ENCODE data around the gene OR6B2.
"Not testable (repeated sequence)": the region's sequence is repeated elsewhere in the genome, so short reads cannot be mapped to it uniquely, and the experiment has no call there.

Gene OR6B2

GRCh38 chr2:240051697-240052096 is 21.5 kb upstream of the OR6B2 start:
- no peaks in the 10 kb centered on the region for H3K36me3 Mint-ChIP-seq (ENCODE audit: low read depth)
- no peak overlapping the region for H3K27ac Mint-ChIP-seq
- no peaks in the 10 kb centered on the region for H3K9me3 Mint-ChIP-seq
- no peaks in the 10 kb centered on the region for H3K4me1 Mint-ChIP-seq (ENCODE audit: low read depth)
- H3K27me3 Mint-ChIP-seq = peaks cover 65% of the 10 kb centered on the region
- H3K4me3 Mint-ChIP-seq = no peak overlapping the region

GRCh38 chr2:240050278-240050677 is 20.0 kb upstream of the OR6B2 start:
- no peak overlapping the region for H3K4me3 Mint-ChIP-seq
- H3K9me3 Mint-ChIP-seq = no peaks in the 10 kb centered on the region
- H3K27ac Mint-ChIP-seq = no peak overlapping the region
- H3K27me3 Mint-ChIP-seq = peaks cover 58% of the 10 kb centered on the region
- H3K4me1 Mint-ChIP-seq (ENCODE audit: low read depth) = no peaks in the 10 kb centered on the region
- no peaks in the 10 kb centered on the region for H3K36me3 Mint-ChIP-seq (ENCODE audit: low read depth)

- no peak overlapping the region for H3K4me3 Mint-ChIP-seq
- no peaks in the 10 kb centered on the region for H3K9me3 Mint-ChIP-seq
- H3K4me1 Mint-ChIP-seq (ENCODE audit: low read depth) = no peaks in the 10 kb centered on the region
- H3K36me3 Mint-ChIP-seq (ENCODE audit: low read depth) = no peaks in the 10 kb centered on the region
- H3K27me3 Mint-ChIP-seq = peaks cover 48% of the 10 kb centered on the region
- H3K27ac Mint-ChIP-seq = no peak overlapping the region
These were observed 18.0 kb upstream of the OR6B2 start for GRCh38 chr2:240048237-240048636.

GRCh38 chr2:240045098-240045497 is 14.9 kb upstream of the OR6B2 start:
- no peaks in the 10 kb centered on the region for H3K36me3 Mint-ChIP-seq (ENCODE audit: low read depth)
- peaks cover 39% of the 10 kb centered on the region for H3K27me3 Mint-ChIP-seq
- H3K9me3 Mint-ChIP-seq = no peaks in the 10 kb centered on the region
- no peak overlapping the region for H3K4me3 Mint-ChIP-seq
- no peak overlapping the region for H3K27ac Mint-ChIP-seq
- H3K4me1 Mint-ChIP-seq (ENCODE audit: low read depth) = no peaks in the 10 kb centered on the region

- not testable (repeated sequence) for H3K27ac Mint-ChIP-seq; H3K4me3 Mint-ChIP-seq; H3K9me3 Mint-ChIP-seq; H3K4me1 Mint-ChIP-seq (ENCODE audit: low read depth); H3K36me3 Mint-ChIP-seq (ENCODE audit: low read depth)
- H3K27me3 Mint-ChIP-seq = peaks cover 33% of the 10 kb centered on the region
These were observed 13.9 kb upstream of the OR6B2 start for GRCh38 chr2:240044096-240044495.

GRCh38 chr2:240043279-240043989 is 13.2 kb upstream of the OR6B2 start:
- Mint-ChIP-seq H3K4me3 (no peak overlapping the region), H3K4me1 (ENCODE audit: low read depth) (no peaks in the 10 kb centered on the region), H3K36me3 (ENCODE audit: low read depth) (no peaks in the 10 kb centered on the region), H3K27me3 (peaks cover 26% of the 10 kb centered on the region), H3K27ac (no peak overlapping the region), H3K9me3 (no peaks in the 10 kb centered on the region)

- no peaks in the 10 kb centered on the region for H3K36me3 Mint-ChIP-seq (ENCODE audit: low read depth)
- no peak overlapping the region for H3K4me3 Mint-ChIP-seq
- H3K27me3 Mint-ChIP-seq = peaks cover 21% of the 10 kb centered on the region
- no peaks in the 10 kb centered on the region for H3K9me3 Mint-ChIP-seq
- H3K27ac Mint-ChIP-seq = no peak overlapping the region
- no peaks in the 10 kb centered on the region for H3K4me1 Mint-ChIP-seq (ENCODE audit: low read depth)
These were observed 12.5 kb upstream of the OR6B2 start for GRCh38 chr2:240042740-240043139.

- no peak overlapping the region for H3K4me3 Mint-ChIP-seq
- H3K36me3 Mint-ChIP-seq (ENCODE audit: low read depth) = no peaks in the 10 kb centered on the region
- no peak overlapping the region for H3K27ac Mint-ChIP-seq
- H3K27me3 Mint-ChIP-seq = peaks cover 26% of the 10 kb centered on the region
- H3K4me1 Mint-ChIP-seq (ENCODE audit: low read depth) = no peaks in the 10 kb centered on the region
- no peaks in the 10 kb centered on the region for H3K9me3 Mint-ChIP-seq
These were observed 11.1 kb upstream of the OR6B2 start for GRCh38 chr2:240041363-240041762.

GRCh38 chr2:240037358-240037757 is 7.1 kb upstream of the OR6B2 start:
- H3K27me3 Mint-ChIP-seq = peaks cover 44% of the 10 kb centered on the region
- H3K36me3 Mint-ChIP-seq (ENCODE audit: low read depth) = no peaks in the 10 kb centered on the region
- no peaks in the 10 kb centered on the region for H3K9me3 Mint-ChIP-seq
- H3K4me3 Mint-ChIP-seq = no peak overlapping the region
- no peaks in the 10 kb centered on the region for H3K4me1 Mint-ChIP-seq (ENCODE audit: low read depth)
- H3K27ac Mint-ChIP-seq = no peak overlapping the region

GRCh38 chr2:240033330-240033678 is 3.1 kb upstream of the OR6B2 start:
- Mint-ChIP-seq H3K36me3 (ENCODE audit: low read depth) (no peaks in the 10 kb centered on the region), H3K9me3 (no peaks in the 10 kb centered on the region), H3K4me1 (ENCODE audit: low read depth) (no peaks in the 10 kb centered on the region), H3K4me3 (no peak overlapping the region), H3K27ac (no peak overlapping the region), H3K27me3 (peaks cover 52% of the 10 kb centered on the region)

- Mint-ChIP-seq H3K27me3 (peaks cover 49% of the 10 kb centered on the region), H3K9me3 (no peaks in the 10 kb centered on the region), H3K27ac (no peak overlapping the region), H3K36me3 (ENCODE audit: low read depth) (no peaks in the 10 kb centered on the region), H3K4me3 (no peak overlapping the region), H3K4me1 (ENCODE audit: low read depth) (no peaks in the 10 kb centered on the region)
These were observed 2.4 kb upstream of the OR6B2 start for GRCh38 chr2:240032406-240033329.

GRCh38 chr2:240024766-240025165 is 5.5 kb downstream of the OR6B2 start:
- Mint-ChIP-seq H3K36me3 (ENCODE audit: low read depth) (peaks cover 17% of the 10 kb centered on the region), H3K27ac (peak overlapping the region; percentile 96), H3K4me3 (peak overlapping the region; percentile 94), H3K4me1 (ENCODE audit: low read depth) (peaks cover 21% of the 10 kb centered on the region), H3K27me3 (peaks cover 4% of the 10 kb centered on the region), H3K9me3 (no peaks in the 10 kb centered on the region)

GRCh38 chr2:240023792-240024191 is 6.4 kb downstream of the OR6B2 start:
- no peaks in the 10 kb centered on the region for H3K9me3 Mint-ChIP-seq
- peak overlapping the region; percentile 96 for H3K27ac Mint-ChIP-seq
- no peaks in the 10 kb centered on the region for H3K27me3 Mint-ChIP-seq
- H3K4me3 Mint-ChIP-seq = peak overlapping the region; percentile 94
- peaks cover 21% of the 10 kb centered on the region for H3K4me1 Mint-ChIP-seq (ENCODE audit: low read depth)
- H3K36me3 Mint-ChIP-seq (ENCODE audit: low read depth) = peaks cover 22% of the 10 kb centered on the region

GRCh38 chr2:240021488-240022104 is 8.6 kb downstream of the OR6B2 start:
- Mint-ChIP-seq H3K9me3 (no peaks in the 10 kb centered on the region), H3K4me3 (no peak overlapping the region), H3K27ac (no peak overlapping the region), H3K36me3 (ENCODE audit: low read depth) (peaks cover 41% of the 10 kb centered on the region), H3K27me3 (no peaks in the 10 kb centered on the region), H3K4me1 (ENCODE audit: low read depth) (peaks cover 21% of the 10 kb centered on the region)

- Mint-ChIP-seq H3K4me1 (ENCODE audit: low read depth) (peaks cover 5% of the 10 kb centered on the region), H3K27ac (no peak overlapping the region), H3K36me3 (ENCODE audit: low read depth) (peaks cover 65% of the 10 kb centered on the region), H3K4me3 (no peak overlapping the region), H3K9me3 (no peaks in the 10 kb centered on the region), H3K27me3 (no peaks in the 10 kb centered on the region)
These were observed 12.0 kb downstream of the OR6B2 start for GRCh38 chr2:240018071-240018750.
